ENCODE results near the gene FCHSD2. TPM values are rescaled to one million over a fixed set of nuclear protein-coding genes. Genes with fewer than 3 reads are reported as not detected.

The FCHSD2 gene
- total and polyA plus RNA-seq, 2 donors (not counting 1 experiment from before 2014, with no cell fraction given): 113 to 189 TPM

DNA sequence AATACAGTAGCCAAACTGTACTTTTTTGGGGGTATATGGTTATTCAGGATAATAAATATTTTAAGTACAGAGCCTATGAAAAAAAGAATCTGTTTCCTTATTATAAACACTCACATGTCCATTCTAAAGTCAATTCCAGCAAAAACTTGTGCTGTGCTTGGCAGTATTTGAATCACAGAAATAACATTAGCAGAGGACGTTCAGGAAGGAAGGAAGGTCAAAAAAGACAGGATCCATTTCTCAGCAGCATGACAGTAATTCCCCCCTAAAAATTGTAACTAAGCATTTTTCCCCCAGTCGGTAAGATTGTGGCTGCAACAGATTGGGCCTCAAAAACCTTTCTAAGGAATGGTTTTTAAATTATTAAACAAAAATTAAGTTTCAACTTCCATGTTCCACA lies 203.1 kb downstream of the FCHSD2 start:
- H3K4me1 ChIP-seq (ENCODE audit: control insufficient read depth in 2 of 2, insufficient read depth in 2 of 2, low read length in 2 of 2): peaks cover 17 to 24% of the 10 kb centered on the region in 2 donors
- no peak for ATAC-seq (ENCODE audit: low read depth)
- ChIA-PET POLR2A (no interaction called here), CTCF (interaction anchor here (1.2 kb wide), 1 partner anchor 239 kb away, joined by 4 read pairs; no protein-coding TSS in a partner anchor)
- no peak overlapping the region for H3K4me3 ChIP-seq (ENCODE audit: control extremely low read depth in 1 of 5, extremely low read depth in 1 of 5, insufficient read depth in 1 of 5, low read depth in 2 of 5, low read length in 4 of 5)
- H3K79me2 ChIP-seq (ENCODE audit: control insufficient read depth, insufficient read depth, low read length): peaks cover 82% of the 10 kb centered on the region
- peak overlapping the region in 1 of 2 donors; percentile 55 for H3K27ac ChIP-seq (ENCODE audit: low read length in 2 of 2)
- Mint-ChIP-seq H3K27me3 (no peaks in the 10 kb centered on the region), H3K4me1 (peaks cover 61% of the 10 kb centered on the region), H3K9me3 (ENCODE audit: insufficient read depth) (no peaks in the 10 kb centered on the region), H3K27ac (peak overlapping the region; percentile 3), H3K4me3 (no peak overlapping the region)
- no peaks in the 10 kb centered on the region for H3K27me3 ChIP-seq (replicated peaks in 1 of 4; ENCODE audit: control extremely low read depth in 1 of 4, control insufficient read depth in 3 of 4, insufficient read depth in 4 of 4, low read length in 3 of 4)
- no peak overlapping the region for H3K4me2 ChIP-seq (replicated peaks; ENCODE audit: low read depth, low read length, poor library complexity, severe bottlenecking)
- TF ChIP-seq CTCF (IDR thresholded peaks at IDR 0.05): no peak
- no peak for TF ChIP-seq EZH2 (IDR thresholded peaks at IDR 0.05; ENCODE audit: borderline replicate concordance, insufficient read depth, low read depth, low read length, poor library complexity, severe bottlenecking)
- intact Hi-C loops (cut with micrococcal nuclease): no loop called here
- H2AFZ ChIP-seq (ENCODE audit: insufficient read depth, low read depth, low read length, poor library complexity, severe bottlenecking): no peak overlapping the region
- no peaks in the 10 kb centered on the region for H4K20me1 ChIP-seq (ENCODE audit: control insufficient read depth, insufficient read depth, low read length, poor library complexity, severe bottlenecking)
- H3K36me3 ChIP-seq (replicated peaks in 1 of 2; ENCODE audit: control extremely low read depth in 1 of 2, control insufficient read depth in 1 of 2, extremely low read depth in 1 of 2, insufficient read depth in 2 of 2, low read length in 1 of 2): peaks cover 4 to 30% of the 10 kb centered on the region in 2 experiments
- no peak overlapping the region for H3K9ac ChIP-seq (ENCODE audit: low read length)
- WGBS (ENCODE audit: insufficient coverage): 100% methylated on average over 1 of the region's 2 CpGs
- no peak for DNase-seq
- H3K9me3 ChIP-seq (ENCODE audit: control extremely low read depth in 1 of 3, control insufficient read depth in 2 of 3, insufficient read depth in 1 of 3, low read length in 2 of 3): no peaks in the 10 kb centered on the region

DNA sequence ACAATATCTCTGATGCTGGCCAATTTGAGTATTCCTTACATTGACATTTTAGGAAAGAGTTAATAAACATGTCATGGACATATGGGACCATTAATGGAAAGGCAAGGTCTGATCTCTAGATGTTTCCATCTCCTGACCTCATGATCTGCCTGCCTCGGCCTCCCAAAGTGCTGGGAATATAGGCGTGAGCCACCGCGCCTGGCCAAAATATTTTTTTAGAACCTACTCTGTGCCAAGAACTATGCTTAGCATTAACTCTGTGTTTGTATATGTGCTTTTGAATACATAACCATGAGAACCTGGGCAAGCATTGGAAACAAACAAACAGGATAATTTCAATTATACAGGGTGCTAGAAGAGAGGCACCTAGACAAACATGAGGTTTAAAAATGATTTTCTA lies 204.7 kb downstream of the FCHSD2 start:
- Histone ChIP-seq H3K79me2 (ENCODE audit: control insufficient read depth, insufficient read depth, low read length) (peaks cover 89% of the 10 kb centered on the region), H3K27ac (ENCODE audit: low read length in 2 of 2) (peak overlapping the region in 1 of 2 donors; percentile 70), H3K9ac (ENCODE audit: low read length) (no peak overlapping the region), H4K20me1 (ENCODE audit: control insufficient read depth, insufficient read depth, low read length, poor library complexity, severe bottlenecking) (no peaks in the 10 kb centered on the region), H3K27me3 (replicated peaks in 1 of 4; ENCODE audit: control extremely low read depth in 1 of 4, control insufficient read depth in 3 of 4, insufficient read depth in 4 of 4, low read length in 3 of 4) (no peaks in the 10 kb centered on the region), H3K4me3 (ENCODE audit: control extremely low read depth in 1 of 5, extremely low read depth in 1 of 5, insufficient read depth in 1 of 5, low read depth in 2 of 5, low read length in 4 of 5) (no peak overlapping the region), H2AFZ (ENCODE audit: insufficient read depth, low read depth, low read length, poor library complexity, severe bottlenecking) (no peak overlapping the region), H3K9me3 (ENCODE audit: control extremely low read depth in 1 of 3, control insufficient read depth in 2 of 3, insufficient read depth in 1 of 3, low read length in 2 of 3) (no peaks in the 10 kb centered on the region), H3K4me1 (ENCODE audit: control insufficient read depth in 2 of 2, insufficient read depth in 2 of 2, low read length in 2 of 2) (peaks cover 17 to 24% of the 10 kb centered on the region in 2 donors), H3K4me2 (replicated peaks; ENCODE audit: low read depth, low read length, poor library complexity, severe bottlenecking) (no peak overlapping the region), H3K36me3 (replicated peaks in 1 of 2; ENCODE audit: control extremely low read depth in 1 of 2, control insufficient read depth in 1 of 2, extremely low read depth in 1 of 2, insufficient read depth in 2 of 2, low read length in 1 of 2) (peaks cover 5 to 30% of the 10 kb centered on the region in 2 experiments)
- no peak for TF ChIP-seq EZH2 (IDR thresholded peaks at IDR 0.05; ENCODE audit: borderline replicate concordance, insufficient read depth, low read depth, low read length, poor library complexity, severe bottlenecking)
- TF ChIP-seq CTCF (IDR thresholded peaks at IDR 0.05): no peak
- Mint-ChIP-seq H3K9me3 (ENCODE audit: insufficient read depth) (no peaks in the 10 kb centered on the region), H3K4me3 (no peak overlapping the region), H3K4me1 (peaks cover 55% of the 10 kb centered on the region), H3K27me3 (no peaks in the 10 kb centered on the region), H3K27ac (peak overlapping the region; percentile 66)
- DNase-seq (no peak), ATAC-seq (ENCODE audit: low read depth) (no peak)
- no CpG with 5 or more reads among the region's 4 CpGs for WGBS (ENCODE audit: insufficient coverage)
- intact Hi-C loops (cut with micrococcal nuclease): no loop called here
- ChIA-PET CTCF (interaction anchor here (1.3 to 3.9 kb wide), 2 partner anchors 47 to 240 kb away, joined by 3 to 13 read pairs; no protein-coding TSS in a partner anchor), POLR2A (no interaction called here)

Data from B cell (primary cell).